Measurements from ENCODE around the gene POLR1A.
A peak's percentile ranks its signal among the peaks of the same experiment; 100 is the strongest.

The POLR1A gene

GRCh38 chr2:86036669-86037138 is 69.0 kb downstream of the POLR1A start:
- no peak for DNase-seq

- DNase-seq = peak; percentile 97
These were observed 69.6 kb downstream of the POLR1A start for GRCh38 chr2:86035883-86036668.

- no peak for DNase-seq
These were observed 70.3 kb downstream of the POLR1A start for GRCh38 chr2:86035376-86035882.

- no peak for DNase-seq
These were observed 71.7 kb downstream of the POLR1A start for GRCh38 chr2:86033751-86034692.

GRCh38 chr2:86032861-86033595 is 72.7 kb downstream of the POLR1A start:
- DNase-seq = no peak

- no peak for DNase-seq
These were observed 74.1 kb downstream of the POLR1A start for GRCh38 chr2:86031606-86032005.

- no peak for DNase-seq
These were observed 74.5 kb downstream of the POLR1A start for GRCh38 chr2:86031151-86031550.

- no peak for DNase-seq
These were observed 75.8 kb downstream of the POLR1A start for GRCh38 chr2:86029873-86030272.

GRCh38 chr2:86028766-86029381 is 76.8 kb downstream of the POLR1A start:
- DNase-seq = no peak

- no peak for DNase-seq
These were observed 77.5 kb downstream of the POLR1A start for GRCh38 chr2:86027922-86028765.

GRCh38 chr2:86027196-86027921 is 78.3 kb downstream of the POLR1A start:
- no peak for DNase-seq

GRCh38 chr2:86026744-86027065 is 79.0 kb downstream of the POLR1A start:
- no peak for DNase-seq

- DNase-seq = no peak
These were observed 79.5 kb downstream of the POLR1A start for GRCh38 chr2:86025976-86026743.

- DNase-seq = no peak
These were observed 80.4 kb downstream of the POLR1A start for GRCh38 chr2:86025229-86025820.

- DNase-seq = no peak
These were observed 82.3 kb downstream of the POLR1A start for GRCh38 chr2:86023366-86023712.

- DNase-seq = no peak
These were observed 82.9 kb downstream of the POLR1A start for GRCh38 chr2:86022661-86023365.

GRCh38 chr2:86021396-86022378 is 84.0 kb downstream of the POLR1A start:
- no peak for DNase-seq

GRCh38 chr2:86020984-86021383 is 84.7 kb downstream of the POLR1A start:
- no peak for DNase-seq

All from NCI-H1105 treated with DMSO at 0.1 percent for 48 hours (cell line).